Activated CD4-positive, alpha-beta T cell treated with anti-CD3 and anti-CD28 coated beads, Interleukin-2, Interleukin-6, amounts not matched to agents 100 ng/mL and 50 ng/mL, durations not matched to agents 16 hours and 8 hours (primary cell): ENCODE results near the gene FAM117B.
A peak's percentile ranks its signal among the peaks of the same experiment; 100 is the strongest.

ENCODE experiments used
- DNase-seq: peaks from one replicate; pipeline ENCODE4 v3.0.0-alpha.2; 2020

FAM117B gene

DNA sequence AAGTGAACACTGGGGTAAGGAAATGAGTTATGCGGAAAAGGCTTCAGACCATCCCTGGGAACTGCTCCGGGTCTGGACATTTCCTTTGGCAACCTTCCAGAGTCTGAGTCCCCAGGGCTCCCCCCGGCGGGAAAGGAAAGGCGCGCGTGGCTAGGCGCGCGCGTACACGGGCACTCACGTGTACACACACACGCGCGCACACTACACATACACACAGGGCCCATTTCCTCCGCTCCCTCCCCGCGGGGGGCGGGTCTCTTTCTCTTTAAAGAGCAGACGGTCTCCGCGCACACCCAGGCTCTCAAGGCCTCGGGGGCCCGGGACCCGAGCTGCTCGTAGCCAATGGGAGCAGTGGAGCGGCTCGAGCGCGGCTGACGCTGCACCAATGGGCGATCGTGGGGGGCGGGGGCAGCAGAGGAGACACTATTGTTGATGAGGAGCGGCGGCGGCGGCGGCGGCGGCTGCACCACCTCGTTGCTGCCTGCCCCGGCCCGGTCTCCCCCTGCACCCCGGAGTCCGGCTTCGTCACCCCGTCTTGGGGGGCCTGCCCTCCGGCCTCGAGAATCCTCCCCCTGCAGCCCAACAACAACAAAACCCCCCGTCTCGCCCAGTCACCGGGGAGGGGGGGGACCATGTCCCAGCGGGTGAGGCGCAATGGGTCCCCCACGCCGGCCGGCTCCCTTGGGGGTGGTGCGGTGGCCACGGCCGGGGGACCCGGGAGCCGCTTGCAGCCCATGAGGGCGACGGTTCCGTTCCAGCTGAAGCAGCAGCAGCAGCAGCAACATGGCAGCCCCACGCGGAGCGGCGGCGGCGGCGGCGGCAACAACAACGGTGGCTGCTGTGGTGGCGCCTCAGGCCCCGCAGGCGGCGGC lies at the start of gene FAM117B:
Gene FAM117B, plus strand, starts transcription at position 414 of the 872 bp plus-strand sequence. Its CDS starts 219 bp downstream, at position 633.
- DNase-seq, result peak; percentile 98

DNA sequence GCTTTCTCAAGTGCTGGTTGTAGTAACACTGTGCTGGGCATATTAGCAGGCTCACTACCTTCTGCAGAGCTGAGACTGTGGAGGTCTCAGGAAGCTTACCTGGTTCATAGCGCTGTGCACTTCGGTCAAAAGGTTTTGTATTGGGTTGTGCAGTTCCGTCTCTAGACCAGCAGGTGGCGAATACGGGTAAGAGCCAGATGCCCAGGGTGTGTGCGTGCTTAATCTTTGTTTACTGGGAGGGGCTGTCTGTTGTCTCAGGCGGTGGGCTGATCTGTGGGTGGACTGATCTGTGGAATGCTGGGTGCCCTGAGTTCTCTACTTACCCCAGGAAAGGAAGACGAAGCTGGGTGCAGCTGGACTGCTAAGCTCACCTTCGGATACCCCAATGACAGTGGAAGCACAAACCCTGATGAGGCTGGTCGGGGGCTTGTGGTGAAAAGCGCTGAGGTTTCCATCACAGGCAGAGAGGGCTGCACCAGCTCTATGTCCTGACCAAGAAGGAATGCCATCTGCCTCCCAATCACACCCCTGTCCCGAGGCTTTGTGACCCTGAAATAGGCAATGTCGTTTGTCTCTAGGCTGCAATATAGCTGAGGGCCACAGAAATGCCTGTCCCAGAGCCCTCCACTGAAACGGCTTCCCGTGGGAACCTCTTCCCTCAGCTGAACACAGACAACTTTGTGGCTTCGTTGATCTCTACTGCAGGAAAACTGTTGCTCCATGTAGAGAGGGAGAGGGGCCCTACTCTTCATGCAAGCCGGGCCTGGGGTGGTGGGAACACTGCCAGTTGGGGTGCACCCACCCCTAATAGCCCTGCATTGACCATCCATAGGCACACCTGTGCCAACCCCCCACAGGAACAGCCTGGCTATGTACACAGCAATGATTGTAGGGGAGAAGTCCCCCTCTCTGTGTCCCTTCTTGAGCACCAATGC lies 45.9 kb upstream of the FAM117B start:
- peak; percentile 78 for DNase-seq

DNA sequence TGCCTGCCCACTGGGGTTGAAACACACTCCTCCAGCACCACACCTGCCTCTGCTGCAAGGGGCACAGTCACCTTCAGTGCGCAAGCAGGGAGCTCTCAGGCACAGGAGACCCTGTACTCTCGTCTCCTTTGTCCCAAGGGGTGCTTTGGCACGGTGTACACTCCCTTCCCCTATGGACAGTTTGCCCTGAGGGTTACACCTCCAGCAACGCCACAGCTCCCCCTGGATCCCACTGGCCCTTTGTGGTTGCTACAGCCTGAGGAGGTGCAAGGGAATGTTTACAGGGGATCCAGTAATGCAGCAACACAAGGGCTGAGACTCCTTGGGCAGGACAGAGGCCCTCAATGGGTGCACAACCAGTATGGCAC lies 45.2 kb upstream of the FAM117B start:
- no peak for DNase-seq

DNA sequence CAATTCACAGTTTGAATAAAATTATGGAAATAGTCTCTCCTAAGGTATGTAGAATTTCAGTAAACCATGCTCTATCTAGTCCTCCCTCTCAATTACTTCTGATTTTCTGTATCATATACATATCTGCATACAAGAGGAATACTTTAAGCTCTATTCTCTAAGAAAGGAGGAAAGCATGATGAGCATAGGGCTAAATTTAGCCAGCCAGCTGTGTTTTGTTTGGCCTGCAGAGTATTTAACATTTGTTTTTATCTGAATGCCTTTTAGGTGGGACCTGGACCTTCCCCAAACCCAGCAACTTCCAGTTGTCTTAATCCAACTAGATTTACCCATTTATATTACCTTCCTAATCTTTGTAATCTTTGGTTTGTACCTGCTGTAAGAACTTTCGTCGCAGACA lies 42.2 kb upstream of the FAM117B start:
- no peak for DNase-seq

- no peak for DNase-seq
Measured at GRCh38 chr2:202599105-202599504, 35.7 kb upstream of the FAM117B start.

- no peak for DNase-seq
Measured at GRCh38 chr2:202599911-202600310, 34.9 kb upstream of the FAM117B start.

DNA sequence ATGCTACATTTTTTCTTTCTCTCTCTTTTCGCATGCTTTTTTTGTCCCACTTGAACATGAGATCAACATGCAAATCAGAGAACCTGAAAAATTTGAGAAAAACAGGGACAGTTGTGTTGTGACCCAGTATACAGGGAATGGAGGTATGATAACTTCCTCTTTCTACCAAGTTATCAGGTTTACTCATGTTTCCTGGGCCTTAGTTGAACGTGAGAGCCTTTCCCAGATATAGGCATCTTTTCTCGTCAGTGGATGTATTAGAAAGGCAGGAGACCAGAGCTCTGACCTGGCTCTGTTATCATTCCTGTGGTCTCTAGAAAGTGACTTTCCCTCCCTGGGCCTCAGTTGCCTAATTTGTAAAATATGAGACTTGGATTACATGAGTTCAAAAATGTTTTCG lies 30.1 kb upstream of the FAM117B start:
- no peak for DNase-seq

DNA sequence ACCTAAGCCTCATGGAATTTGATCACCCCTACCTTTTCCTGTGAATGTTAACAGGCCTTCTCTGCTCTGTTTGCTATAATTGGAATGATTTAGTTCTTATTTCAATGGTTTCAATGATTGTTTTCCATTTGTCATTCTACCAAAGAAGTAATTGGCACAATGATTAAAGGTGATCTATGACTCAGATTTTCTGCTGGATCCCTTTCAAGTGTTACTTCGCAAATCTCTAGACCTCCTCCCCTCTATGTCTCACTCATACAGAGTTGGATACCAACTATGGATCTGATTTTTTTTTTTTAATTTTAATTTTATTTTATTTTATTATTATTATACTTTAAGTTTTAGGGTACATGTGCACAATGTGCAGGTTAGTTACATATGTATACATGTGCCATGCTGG lies 29.6 kb upstream of the FAM117B start:
- no peak for DNase-seq

DNA sequence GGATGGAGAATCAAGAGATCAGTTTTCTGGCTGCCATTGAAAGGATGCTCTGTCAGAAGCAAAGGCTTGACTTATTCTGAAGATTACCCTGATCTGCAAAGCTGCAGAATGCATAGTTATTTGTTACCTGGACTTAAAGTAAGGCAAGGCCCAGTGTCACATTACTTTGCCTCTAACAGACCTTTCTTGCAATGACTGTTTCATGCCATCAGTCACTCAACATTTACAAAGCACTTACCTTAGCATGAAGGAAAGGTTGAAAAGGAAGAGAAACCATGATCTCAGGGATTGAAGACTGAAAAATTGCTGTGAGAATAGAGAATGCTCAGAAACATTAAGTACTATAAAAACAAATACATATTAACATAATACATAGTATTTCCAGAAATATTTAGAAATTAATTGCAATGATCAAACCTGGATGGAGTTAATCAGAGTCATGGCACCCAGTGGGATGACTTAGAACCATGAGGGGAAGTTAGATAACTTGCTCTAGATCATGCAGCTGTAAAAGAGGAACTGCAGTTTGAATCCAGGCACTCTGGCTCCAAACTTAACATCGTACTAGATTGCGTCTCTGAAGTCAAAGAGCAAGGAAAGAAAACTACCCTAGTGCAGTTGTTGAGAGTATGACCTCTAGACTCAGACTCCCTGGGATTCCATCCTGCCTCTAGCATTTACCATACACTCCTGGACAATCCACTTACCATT lies 26.5 kb upstream of the FAM117B start:
- DNase-seq, result no peak

GRCh38 chr2:202609381-202610145 lies 25.2 kb upstream of the FAM117B start:
- peak; percentile 41 for DNase-seq

DNA sequence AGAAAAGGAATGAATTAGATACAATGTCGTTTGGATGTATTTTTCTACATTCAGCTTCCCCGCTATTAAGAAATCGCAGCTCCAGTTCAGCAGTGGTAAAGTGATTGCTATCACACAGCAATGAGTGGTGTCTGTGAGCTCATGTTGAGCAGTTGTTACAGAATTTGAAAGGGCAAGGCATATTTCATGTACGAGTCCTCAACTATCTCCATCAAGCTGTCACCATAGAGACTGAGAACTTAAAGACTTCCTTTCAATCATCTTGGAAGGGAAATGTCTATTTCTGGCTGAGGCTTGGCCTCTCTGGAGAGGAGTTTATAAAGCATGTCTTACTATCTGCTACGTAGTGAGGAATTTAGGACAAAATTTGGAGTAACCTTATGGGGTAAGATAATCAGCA lies 24.4 kb upstream of the FAM117B start:
- no peak for DNase-seq

DNA sequence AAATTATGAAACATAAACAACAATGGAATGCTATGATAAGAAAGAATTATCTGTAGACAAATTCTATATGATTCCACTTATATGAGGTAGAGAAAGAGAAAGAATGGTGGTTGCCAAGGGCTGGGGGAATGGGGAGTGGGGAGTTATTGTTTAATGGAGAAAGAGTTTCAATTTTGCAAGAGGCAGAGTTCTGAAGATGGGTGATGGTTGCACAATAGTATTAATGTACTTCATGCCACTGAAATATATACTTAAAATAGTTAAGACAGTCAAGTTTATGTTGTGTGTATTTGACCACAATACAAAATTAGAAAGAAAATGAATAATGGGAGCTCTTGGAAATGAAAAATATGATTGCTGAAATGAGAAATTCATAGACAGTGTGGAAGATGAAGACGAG lies 22.6 kb upstream of the FAM117B start:
- DNase-seq, result no peak

DNA sequence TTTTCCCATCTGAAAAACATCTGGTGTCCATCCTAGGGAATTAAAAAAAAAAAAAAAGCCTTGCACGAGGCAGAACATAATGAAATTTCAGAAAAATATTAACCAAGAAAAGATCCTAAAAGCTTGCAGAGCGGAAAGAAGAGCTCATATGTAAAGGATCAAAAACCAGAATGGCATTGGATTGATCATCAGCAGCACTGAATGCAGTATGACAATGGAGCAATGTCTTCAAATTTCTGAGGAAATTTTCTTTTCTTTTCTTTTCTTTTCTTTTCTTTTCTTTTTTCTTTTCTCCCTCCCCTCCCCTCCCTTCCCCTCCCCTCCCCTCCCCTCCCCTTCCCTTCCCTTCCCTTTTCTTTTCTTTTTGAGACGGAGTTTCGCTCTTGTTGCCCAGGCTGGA lies 21.3 kb upstream of the FAM117B start:
- DNase-seq, result no peak

DNA sequence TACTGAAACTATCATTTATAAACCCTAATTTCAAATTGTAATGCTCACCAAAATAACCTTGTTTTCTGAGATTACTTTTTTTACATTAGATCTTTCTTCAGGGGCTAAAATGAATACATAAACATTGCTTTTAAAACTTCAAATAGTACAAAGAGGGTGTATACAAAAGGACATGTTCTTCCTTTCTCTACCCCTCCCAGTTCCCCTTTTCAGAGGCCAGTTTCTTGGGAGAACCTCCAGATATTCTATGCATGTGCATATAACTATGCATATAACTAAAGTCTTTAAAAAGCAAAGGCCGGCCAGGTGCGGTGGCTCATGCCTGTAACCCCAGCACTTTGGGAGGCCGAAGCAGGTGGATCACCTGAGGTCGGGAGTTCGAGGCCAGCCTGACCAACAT lies 10.6 kb upstream of the FAM117B start:
- no peak for DNase-seq

- DNase-seq, result no peak
Measured at GRCh38 chr2:202627042-202627441, 7.7 kb upstream of the FAM117B start.

DNA sequence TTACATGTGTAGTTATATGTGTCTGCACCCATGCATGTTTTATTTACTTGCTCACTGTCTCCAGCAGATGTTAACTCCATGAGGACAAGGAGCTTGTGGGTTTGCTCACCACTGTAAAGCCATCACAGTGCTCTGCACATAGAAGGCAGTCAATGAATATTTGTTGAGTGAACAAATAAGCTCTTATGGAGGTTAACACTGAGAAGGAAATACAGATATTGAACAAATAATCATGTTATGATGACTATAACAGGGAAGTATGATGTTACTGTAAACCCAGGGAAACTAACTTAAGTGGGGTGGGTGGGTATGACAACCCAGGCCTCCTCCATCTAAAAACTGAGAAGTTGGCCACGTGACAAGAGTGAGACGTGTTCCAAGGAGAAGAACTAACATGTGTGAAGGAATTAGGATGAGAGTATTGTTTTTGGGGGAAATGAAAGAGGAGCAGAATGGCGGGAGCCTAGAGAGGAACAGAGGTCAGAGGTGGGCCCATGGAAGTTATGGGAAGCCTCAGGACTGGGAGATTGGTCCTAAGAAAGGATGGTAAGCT lies 6.0 kb upstream of the FAM117B start:
- DNase-seq, result no peak

- DNase-seq, result no peak
Measured at GRCh38 chr2:202632682-202633290, 2.0 kb upstream of the FAM117B start.

GRCh38 chr2:202633470-202633869 lies 1.3 kb upstream of the FAM117B start:
- DNase-seq, result no peak

DNA sequence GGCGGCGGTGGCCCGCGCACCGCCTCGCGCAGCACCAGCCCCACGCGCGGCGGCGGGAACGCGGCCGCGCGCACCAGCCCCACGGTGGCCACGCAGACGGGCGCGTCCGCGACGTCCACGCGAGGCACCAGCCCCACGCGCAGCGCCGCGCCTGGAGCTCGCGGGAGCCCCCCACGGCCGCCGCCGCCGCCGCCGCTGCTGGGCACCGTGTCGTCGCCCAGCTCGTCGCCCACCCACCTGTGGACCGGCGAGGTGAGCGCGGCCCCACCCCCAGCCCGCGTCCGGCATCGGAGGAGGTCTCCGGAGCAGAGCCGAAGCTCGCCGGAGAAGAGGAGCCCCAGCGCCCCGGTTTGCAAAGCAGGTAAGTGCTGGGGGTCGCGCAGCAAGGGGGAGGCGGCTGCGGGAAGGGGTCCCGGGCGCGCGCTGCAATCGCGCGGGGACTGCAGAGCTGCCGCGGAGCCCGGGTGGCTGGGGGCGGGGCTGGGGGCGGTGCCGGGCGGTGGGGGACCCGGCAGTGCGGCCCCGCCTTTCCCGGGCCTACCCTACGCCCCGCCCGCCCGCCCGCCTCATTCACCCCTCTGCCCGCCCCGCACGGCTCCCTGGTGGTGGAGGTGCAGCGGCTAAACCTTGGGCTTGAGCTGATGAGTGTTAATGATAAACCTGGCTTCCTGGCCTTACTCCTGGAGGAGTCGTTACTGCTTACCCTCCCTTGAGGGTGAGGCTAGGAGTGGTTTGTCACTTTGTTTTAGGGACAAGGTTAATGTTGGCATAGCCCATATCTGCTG lies 851 bp downstream of the FAM117B start:
- DNase-seq, result peak; percentile 87

GRCh38 chr2:202636213-202636513 lies 1.4 kb downstream of the FAM117B start:
- no peak for DNase-seq

GRCh38 chr2:202638721-202639120 lies 4.0 kb downstream of the FAM117B start:
- DNase-seq, result no peak
